Measurements from ENCODE around the gene CD8B.
"Not testable (repeated sequence)": the region's sequence is repeated elsewhere in the genome, so short reads cannot be mapped to it uniquely, and the experiment has no call there.

Gene CD8B

GRCh38 chr2:86861628-86862379, at the start of gene CD8B:
Gene CD8B (minus strand): TSS chr2:86861886. CDS start chr2:86861865, 21 bp downstream.
- not testable (repeated sequence) for DNase-seq

- not testable (repeated sequence) for DNase-seq
Observed at GRCh38 chr2:86905868-86906267, 44.2 kb upstream of the CD8B start.

GRCh38 chr2:86900687-86901086, 39.0 kb upstream of the CD8B start:
- DNase-seq: not testable (repeated sequence)

- not testable (repeated sequence) for DNase-seq
Observed at GRCh38 chr2:86886026-86886425, 24.3 kb upstream of the CD8B start.

GRCh38 chr2:86882865-86883264, 21.2 kb upstream of the CD8B start:
- DNase-seq: not testable (repeated sequence)

GRCh38 chr2:86882118-86882665, 20.5 kb upstream of the CD8B start:
- not testable (repeated sequence) for DNase-seq

- DNase-seq: not testable (repeated sequence)
Observed at GRCh38 chr2:86878986-86879385, 17.3 kb upstream of the CD8B start.

- not testable (repeated sequence) for DNase-seq
Observed at GRCh38 chr2:86870941-86871340, 9.3 kb upstream of the CD8B start.

- DNase-seq: not testable (repeated sequence)
Observed at GRCh38 chr2:86868895-86869468, 7.3 kb upstream of the CD8B start.

GRCh38 chr2:86862380-86862703, 656 bp upstream of the CD8B start:
- not testable (repeated sequence) for DNase-seq

GRCh38 chr2:86861175-86861574, 511 bp downstream of the CD8B start:
- not testable (repeated sequence) for DNase-seq

GRCh38 chr2:86860573-86860972, 1.1 kb downstream of the CD8B start:
- DNase-seq: not testable (repeated sequence)

GRCh38 chr2:86857688-86858087, 4.0 kb downstream of the CD8B start:
- not testable (repeated sequence) for DNase-seq

GRCh38 chr2:86856498-86856897, 5.2 kb downstream of the CD8B start:
- not testable (repeated sequence) for DNase-seq

GRCh38 chr2:86855981-86856380, 5.7 kb downstream of the CD8B start:
- not testable (repeated sequence) for DNase-seq

- DNase-seq: not testable (repeated sequence)
Observed at GRCh38 chr2:86851581-86851980, 10.1 kb downstream of the CD8B start.

- DNase-seq: not testable (repeated sequence)
Observed at GRCh38 chr2:86842607-86843234, 19.0 kb downstream of the CD8B start.

- DNase-seq: not testable (repeated sequence)
Observed at GRCh38 chr2:86841330-86841729, 20.4 kb downstream of the CD8B start.

GRCh38 chr2:86839871-86840548, 21.7 kb downstream of the CD8B start:
- not testable (repeated sequence) for DNase-seq

GRCh38 chr2:86839455-86839854, 22.2 kb downstream of the CD8B start:
- DNase-seq: not testable (repeated sequence)

GRCh38 chr2:86837714-86838113, 24.0 kb downstream of the CD8B start:
- not testable (repeated sequence) for DNase-seq

GRCh38 chr2:86836915-86837695, 24.6 kb downstream of the CD8B start:
- not testable (repeated sequence) for DNase-seq

All from activated CD4-positive, CD25-positive, alpha-beta regulatory T cell (primary cell).